Stomach (tissue), 4 donors: ENCODE data around the gene TIGAR.

Source experiments
- POLR2A ChIP-seq, 4 donors: fragments of 450-650 bp; IDR thresholded peaks; one replicate each; pipeline ENCODE4 v1.6.1; 2016; ENCODE audit warnings: antibody characterized with exemption in 4 of 4, control low read depth in 2 of 4, mild to moderate bottlenecking in 1 of 4, moderate library complexity in 1 of 4
- POLR2AphosphoS5 ChIP-seq, 3 donors: sonication (generic); formaldehyde crosslinking; IDR thresholded peaks; one replicate each; pipeline ENCODE4 v1.6.1; 2016; ENCODE audit warnings: antibody characterized with exemption in 3 of 3
- TF ChIP-seq, protein P1 (sequence below), 7 experiments: fragments of 450-650 bp in 4 of 7; fragments of 200-600 bp in 3 of 7; sonication (generic) in 3 of 7; IDR thresholded peaks; one replicate each; pipeline ENCODE4 v1.5.1; 2016 to 2019; ENCODE audit warnings: antibody characterized with exemption in 7 of 7, control low read depth in 2 of 7, mild to moderate bottlenecking in 1 of 7

DNA sequence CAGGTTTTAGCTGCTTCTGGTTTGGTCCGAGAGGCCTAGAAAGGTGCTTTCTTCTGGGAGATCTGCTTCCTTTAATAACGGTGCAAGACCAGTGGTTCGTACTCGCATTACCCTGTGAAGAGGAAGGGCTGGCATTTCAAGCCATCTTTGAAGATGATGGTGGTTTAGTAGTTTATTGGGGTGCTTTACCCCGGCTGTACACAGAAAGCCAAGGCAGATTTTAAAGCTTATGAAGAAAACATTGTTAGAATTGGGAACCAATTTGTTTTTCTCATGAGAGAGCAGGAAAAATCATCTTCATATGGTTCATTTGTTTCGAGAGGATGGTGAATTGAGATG, 43.8 kb upstream of the TIGAR start:
- TF ChIP-seq, protein P1, sequence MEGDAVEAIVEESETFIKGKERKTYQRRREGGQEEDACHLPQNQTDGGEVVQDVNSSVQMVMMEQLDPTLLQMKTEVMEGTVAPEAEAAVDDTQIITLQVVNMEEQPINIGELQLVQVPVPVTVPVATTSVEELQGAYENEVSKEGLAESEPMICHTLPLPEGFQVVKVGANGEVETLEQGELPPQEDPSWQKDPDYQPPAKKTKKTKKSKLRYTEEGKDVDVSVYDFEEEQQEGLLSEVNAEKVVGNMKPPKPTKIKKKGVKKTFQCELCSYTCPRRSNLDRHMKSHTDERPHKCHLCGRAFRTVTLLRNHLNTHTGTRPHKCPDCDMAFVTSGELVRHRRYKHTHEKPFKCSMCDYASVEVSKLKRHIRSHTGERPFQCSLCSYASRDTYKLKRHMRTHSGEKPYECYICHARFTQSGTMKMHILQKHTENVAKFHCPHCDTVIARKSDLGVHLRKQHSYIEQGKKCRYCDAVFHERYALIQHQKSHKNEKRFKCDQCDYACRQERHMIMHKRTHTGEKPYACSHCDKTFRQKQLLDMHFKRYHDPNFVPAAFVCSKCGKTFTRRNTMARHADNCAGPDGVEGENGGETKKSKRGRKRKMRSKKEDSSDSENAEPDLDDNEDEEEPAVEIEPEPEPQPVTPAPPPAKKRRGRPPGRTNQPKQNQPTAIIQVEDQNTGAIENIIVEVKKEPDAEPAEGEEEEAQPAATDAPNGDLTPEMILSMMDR (IDR thresholded peaks at IDR 0.05): peak in 2 of 7 experiments; percentile 3 to 39
- TF ChIP-seq POLR2AphosphoS5 (IDR thresholded peaks at IDR 0.05) (no peak), POLR2A (IDR thresholded peaks at IDR 0.05) (no peak)
